H1 (cell line): ENCODE measurements around the gene TBC1D22A. TPM values are rescaled to one million over a fixed set of nuclear protein-coding genes. Genes with fewer than 3 reads are reported as not detected.

Source experiments
- CTCF ChIA-PET: fragments of 300-600 bp; sonication (Branson Sonifier 250); formaldehyde crosslinking; loops from one replicate; lab custom pipeline; 2021; ENCODE audit not compliant: partially characterized antibody; lab: Charles Lee
- POLR2A ChIA-PET: fragments of 300-600 bp; sonication (Branson Sonifier 250); formaldehyde crosslinking; loops from one replicate; lab custom pipeline; 2021; ENCODE audit warnings: inconsistent platforms; ENCODE audit not compliant: partially characterized antibody; lab: Charles Lee
- DNase-seq, 2 experiments: peaks; one replicate each; pipeline versions ENCODE4 v3.0.0 to v3.0.0-alpha.2; 2010 to 2022; ENCODE audit warnings: low spot score in 2 of 2, low read depth in 1 of 2, mixed read lengths in 1 of 2
- FAIRE-seq: peaks from 2 replicates; lab custom pipeline; 2011; peaks lifted over from hg19 to GRCh38; lab: Jason Lieb, UNC
- H2AFZ ChIP-seq: 2 replicates; pipeline ENCODE4 v1.8.1; 2012; ENCODE audit warnings: low read length, inconsistent platforms
- H2AK5ac ChIP-seq: 2 replicates; pipeline ENCODE4 v1.6.1; 2013; ENCODE audit warnings: low read depth, low read length
- H2BK120ac ChIP-seq: replicated peaks from 2 replicates; pipeline ENCODE3; 2013; ENCODE audit warnings: low read depth, low read length, inconsistent platforms
- H2BK12ac ChIP-seq: 2 replicates; pipeline ENCODE4 v1.6.1; 2013; ENCODE audit warnings: low read depth, low read length
- H2BK15ac ChIP-seq: 2 replicates; pipeline ENCODE4 v1.6.1; 2013; ENCODE audit warnings: low read length
- H2BK20ac ChIP-seq: 2 replicates; pipeline ENCODE4 v1.6.1; 2013; ENCODE audit warnings: low read length
- H2BK5ac ChIP-seq: 2 replicates; pipeline ENCODE4 v1.6.1; 2013; ENCODE audit warnings: low read depth, low read length
- H3K14ac ChIP-seq: 2 replicates; pipeline ENCODE4 v1.6.1; 2013; ENCODE audit warnings: inconsistent platforms; ENCODE audit not compliant: insufficient read length
- H3K18ac ChIP-seq: 2 replicates; pipeline ENCODE4 v1.6.1; 2013; ENCODE audit warnings: low read length; ENCODE audit errors: extremely low read depth
- H3K23ac ChIP-seq: 2 replicates; pipeline ENCODE4 v1.6.1; 2013; ENCODE audit warnings: inconsistent platforms; ENCODE audit not compliant: insufficient read length
- H3K23me2 ChIP-seq: 2 replicates; pipeline ENCODE4 v1.6.1; 2013; ENCODE audit warnings: low read depth, low read length
- H3K27ac ChIP-seq: 2 replicates; pipeline ENCODE4 v1.6.1; 2011; ENCODE audit warnings: low read depth, low read length, inconsistent platforms
- H3K27me3 ChIP-seq, 4 experiments: replicated peaks in 1 of 4; 1 replicate in 1 of 4; 2 replicates in 3 of 4; pipeline versions ENCODE4 v1.6.1 to v1.8.1; 2011 to 2013; ENCODE audit warnings: low read length in 3 of 4, mild to moderate bottlenecking in 3 of 4, inconsistent platforms in 2 of 4, mixed read lengths in 2 of 4, moderate library complexity in 1 of 4; ENCODE audit not compliant: control insufficient read depth in 3 of 4, insufficient read depth in 3 of 4; ENCODE audit errors: extremely low read depth in 1 of 4
- H3K36me3 ChIP-seq, 4 experiments: 2 replicates each; pipeline versions ENCODE4 v1.6.1 to v1.8.1; 2011 to 2013; ENCODE audit warnings: mild to moderate bottlenecking in 4 of 4, low read length in 3 of 4, moderate library complexity in 2 of 4, control low read depth in 1 of 4, inconsistent platforms in 1 of 4; ENCODE audit not compliant: insufficient read depth in 4 of 4, control insufficient read depth in 2 of 4
- H3K4ac ChIP-seq: replicated peaks from 2 replicates; pipeline ENCODE3; 2013; ENCODE audit warnings: low read length, low read depth, mixed read lengths, inconsistent platforms; ENCODE audit not compliant: insufficient read length
- H3K4me1 ChIP-seq, 4 experiments: replicated peaks in 1 of 4; 1 replicate in 1 of 4; 2 replicates in 3 of 4; pipeline versions ENCODE4 v1.6.1 to v1.8.1; 2011 to 2013; ENCODE audit warnings: low read length in 3 of 4, inconsistent platforms in 2 of 4, mixed read lengths in 1 of 4; ENCODE audit not compliant: insufficient read depth in 4 of 4, control insufficient read depth in 3 of 4
- H3K4me2 ChIP-seq, 2 experiments: 2 replicates each; pipeline versions ENCODE4 v1.6.1 to v1.8.1; 2011 to 2013; ENCODE audit warnings: low read depth in 2 of 2, low read length in 2 of 2, control low read depth in 1 of 2, inconsistent platforms in 1 of 2, mild to moderate bottlenecking in 1 of 2; ENCODE audit not compliant: insufficient read depth in 1 of 2
- H3K4me3 ChIP-seq, 4 experiments: fragments of 200-600, 300-600 bp in 1 of 4; sonication (generic), shearing (Covaris generic), sonication (Bioruptor Twin) in 1 of 4; 2 replicates each; pipeline versions ENCODE4 v1.5.1 to v1.8.1; 2011 to 2016; ENCODE audit warnings: low read length in 4 of 4, low read depth in 3 of 4, control low read depth in 2 of 4, inconsistent platforms in 2 of 4, mild to moderate bottlenecking in 2 of 4, mixed read lengths in 1 of 4, moderate library complexity in 1 of 4; ENCODE audit not compliant: insufficient read depth in 2 of 4; ENCODE audit errors: extremely low read depth in 1 of 4
- H3K56ac ChIP-seq: replicated peaks from 2 replicates; pipeline ENCODE3; 2013; ENCODE audit warnings: low read depth, mild to moderate bottlenecking, mixed read lengths, low read length, inconsistent platforms; ENCODE audit not compliant: insufficient read length
- H3K79me1 ChIP-seq: 2 replicates; pipeline ENCODE4 v1.6.1; 2013; ENCODE audit warnings: low read depth, low read length, control low read depth
- H3K79me2 ChIP-seq, 2 experiments: 2 replicates each; pipeline versions ENCODE4 v1.6.1 to v1.8.1; 2012 to 2013; ENCODE audit warnings: low read length in 2 of 2, mild to moderate bottlenecking in 2 of 2, inconsistent platforms in 1 of 2; ENCODE audit not compliant: insufficient read depth in 2 of 2, control insufficient read depth in 1 of 2
- H3K9ac ChIP-seq, 4 experiments: replicated peaks in 1 of 4; 1 replicate in 1 of 4; 2 replicates in 3 of 4; pipeline versions ENCODE4 v1.6.1 to v1.8.1; 2011 to 2013; ENCODE audit warnings: low read depth in 3 of 4, low read length in 3 of 4, control low read depth in 2 of 4, mild to moderate bottlenecking in 2 of 4, moderate library complexity in 2 of 4, inconsistent platforms in 1 of 4; ENCODE audit errors: extremely low read depth in 1 of 4
- H3K9me3 ChIP-seq, 2 experiments: 2 replicates each; pipeline versions ENCODE4 v1.6.1 to v1.8.1; 2012 to 2013; ENCODE audit warnings: mild to moderate bottlenecking in 2 of 2, moderate library complexity in 2 of 2, control low read depth in 1 of 2, inconsistent platforms in 1 of 2, low read depth in 1 of 2, low read length in 1 of 2, mixed read lengths in 1 of 2; ENCODE audit not compliant: insufficient read depth in 2 of 2
- H4K20me1 ChIP-seq, 2 experiments: replicated peaks in 1 of 2; 2 replicates each; pipeline versions ENCODE3 to v1.8.1; 2011 to 2013; ENCODE audit warnings: inconsistent platforms in 2 of 2, low read length in 2 of 2, mild to moderate bottlenecking in 1 of 2; ENCODE audit not compliant: insufficient read depth in 2 of 2, control insufficient read depth in 1 of 2
- H4K5ac ChIP-seq: 2 replicates; pipeline ENCODE4 v1.6.1; 2013; ENCODE audit warnings: low read length, low read depth, mixed read lengths, inconsistent platforms; ENCODE audit not compliant: insufficient read length
- H4K8ac ChIP-seq: 2 replicates; pipeline ENCODE4 v1.8.0; 2013; ENCODE audit warnings: mild to moderate bottlenecking, moderate library complexity, low read length, inconsistent platforms; ENCODE audit not compliant: insufficient read depth; ENCODE audit errors: extremely low read depth
- H4K91ac ChIP-seq: replicated peaks from 2 replicates; pipeline ENCODE3; 2013; ENCODE audit warnings: low read length, mixed read lengths, inconsistent platforms; ENCODE audit not compliant: insufficient read length
- JUND ChIP-seq: IDR thresholded peaks from 2 replicates; pipeline ENCODE4 v1.6.1; 2011; ENCODE audit warnings: mild to moderate bottlenecking, improper control_type of control experiment, low read length
- RAD21 ChIP-seq, 2 experiments: IDR thresholded peaks in 1 of 2; conservative IDR thresholded peaks in 1 of 2; 2 replicates each; pipeline ENCODE4 v1.6.1; 2011; ENCODE audit warnings: low read depth in 2 of 2, low read length in 2 of 2, improper control_type of control experiment in 1 of 2, inconsistent platforms in 1 of 2, mild to moderate bottlenecking in 1 of 2, moderate library complexity in 1 of 2
- ZNF274 ChIP-seq: IDR thresholded peaks from 2 replicates; pipeline ENCODE4 v1.7.0; 2012; ENCODE audit warnings: low read length, borderline replicate concordance; ENCODE audit errors: extremely low read depth
- WGBS, 2 experiments: shearing (Covaris generic) in 1 of 2; methylation state at CpG; one replicate each; pipeline versions ENCODE4 v1.1.6 to v1.1.7; 2013 to 2015; ENCODE audit warnings: low lambda C conversion rate in 2 of 2, mixed read lengths in 2 of 2, inconsistent platforms in 1 of 2, low coverage in 1 of 2, missing lambda C conversion rate in 1 of 2; ENCODE audit not compliant: insufficient replicate concordance in 2 of 2, insufficient coverage in 1 of 2, insufficient read length in 1 of 2; ENCODE audit errors: extremely low coverage in 1 of 2, missing lambda C conversion rate in 1 of 2; 5-methylcytosine and 5-hydroxymethylcytosine counted together
- polyA plus RNA-seq, 7 experiments: library from polyadenylated mRNA; depleted of rRNA in 3 of 7; stranded (reverse) in 5 of 7; unstranded in 2 of 7; fragments of >200 nt in 5 of 7; fragments of 200-250 nt in 2 of 7; gene quantifications; 1 replicate in 5 of 7; 2 replicates in 1 of 7; 4 replicates in 1 of 7; pipeline versions ENCODE4 v1.2.1 to v1.2.3, GENCODE V29; 2011 to 2013; ENCODE audit warnings: missing spikeins in 2 of 7, mixed read lengths in 2 of 7
- total RNA-seq: library from RNA; stranded (reverse); fragmentation: NEBNext Ultra II Directional; extraction: Animal tissue kit (Norgen Biotek cat#: 25700); gene quantifications from 2 replicates; pipeline ENCODE4 v1.2.1, GENCODE V29; 2021
- TF ChIP-seq, protein P1 (sequence below): IDR thresholded peaks from 2 replicates; pipeline ENCODE4 v1.6.1; 2012; ENCODE audit warnings: inconsistent platforms

The TBC1D22A gene
- total and polyA plus RNA-seq, 2 of the 8 experiments (the other 6 are each of a cell fraction or from before 2014, with no cell fraction given): 11.9 to 18.4 TPM

DNA sequence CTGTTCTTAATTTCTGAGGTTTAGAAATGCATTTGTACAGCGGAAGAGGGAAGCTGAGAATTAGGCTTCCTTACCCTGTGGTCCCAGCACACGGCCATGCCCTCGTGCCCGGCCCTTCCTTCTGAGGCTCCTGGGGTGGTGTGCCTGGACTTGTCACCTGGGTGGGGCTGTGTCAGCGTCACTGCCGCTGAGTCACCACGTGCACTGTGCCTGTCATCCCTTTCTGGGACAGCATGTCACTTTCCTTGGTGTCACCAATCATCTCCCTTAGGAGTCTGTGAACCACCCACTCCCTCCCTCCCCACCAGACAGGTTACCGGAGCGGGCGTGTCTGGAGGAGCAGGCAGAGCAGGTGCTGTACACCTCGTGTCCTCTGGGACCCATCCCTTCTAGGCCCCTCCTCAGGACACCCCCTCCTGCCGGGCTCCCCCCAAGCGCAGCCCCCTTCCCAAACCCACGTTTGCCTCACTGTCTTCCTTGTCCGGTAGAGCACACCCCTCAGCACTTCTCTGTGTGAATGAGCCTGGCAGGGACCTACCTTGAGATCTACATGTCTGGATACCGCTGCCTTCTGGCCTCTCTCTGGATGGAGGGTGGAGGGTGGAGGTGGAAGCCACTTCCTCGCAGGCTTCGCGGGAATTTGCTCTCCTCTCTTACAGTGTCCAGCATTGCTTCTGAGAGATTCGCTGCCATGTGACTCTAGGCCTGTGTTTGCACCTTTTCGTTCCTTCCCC is 367.6 kb downstream of the TBC1D22A start:
- H3K23ac ChIP-seq: no peak overlapping the region
- 0 out of 2 replicates have a peak overlapping the region, but pooled peaks have one; percentile 61 for H2BK15ac ChIP-seq
- no peaks in the 10 kb centered on the region for H4K20me1 ChIP-seq
- no peak overlapping the region for H2BK20ac ChIP-seq
- peak overlapping the region; percentile 53 for H3K4ac ChIP-seq
- CTCF ChIA-PET: interaction anchor here (1.3 to 1.4 kb wide), 2 partner anchors 10 to 303 kb away, joined by 3 read pairs; no protein-coding TSS in a partner anchor
- H3K4me3 ChIP-seq: no peak overlapping the region
- no peak overlapping the region for H3K18ac ChIP-seq
- no peak overlapping the region for H4K91ac ChIP-seq
- H3K4me2 ChIP-seq: no peak overlapping the region
- no peak overlapping the region for H2BK120ac ChIP-seq
- H4K8ac ChIP-seq: no peak overlapping the region; the same call in 1 of the 2 replicates
- no peak for DNase-seq
- no peaks in the 10 kb centered on the region for H3K23me2 ChIP-seq
- no peaks in the 10 kb centered on the region for H3K36me3 ChIP-seq
- H3K56ac ChIP-seq: no peak overlapping the region
- no peak overlapping the region for H2BK12ac ChIP-seq
- no peaks in the 10 kb centered on the region; a peak in 2 of 7 replicates for H3K4me1 ChIP-seq
- H2AK5ac ChIP-seq: no peak overlapping the region
- no peaks in the 10 kb centered on the region; the same call in 1 of the 2 replicates for H3K79me1 ChIP-seq
- H3K9me3 ChIP-seq: no peaks in the 10 kb centered on the region
- TF ChIP-seq ZNF274 (no peak), RAD21 (IDR thresholded peaks at IDR 0.05 in 1 of 2, conservative IDR thresholded peaks at IDR 0.05 in 1 of 2; ENCODE audit: low read depth in 2 of 2, low read length in 2 of 2) (no peak), JUND (no peak)
- TF ChIP-seq, protein P1, sequence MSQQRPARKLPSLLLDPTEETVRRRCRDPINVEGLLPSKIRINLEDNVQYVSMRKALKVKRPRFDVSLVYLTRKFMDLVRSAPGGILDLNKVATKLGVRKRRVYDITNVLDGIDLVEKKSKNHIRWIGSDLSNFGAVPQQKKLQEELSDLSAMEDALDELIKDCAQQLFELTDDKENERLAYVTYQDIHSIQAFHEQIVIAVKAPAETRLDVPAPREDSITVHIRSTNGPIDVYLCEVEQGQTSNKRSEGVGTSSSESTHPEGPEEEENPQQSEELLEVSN: no peak
- TF ChIP-seq, all 59 proteins: peak for 0
- H2BK5ac ChIP-seq: 0 out of 2 replicates have a peak overlapping the region, but pooled peaks have one; percentile 30
- H4K5ac ChIP-seq: no peak overlapping the region
- H3K27ac ChIP-seq: no peak overlapping the region
- no peaks in the 10 kb centered on the region for H3K79me2 ChIP-seq
- no peak for FAIRE-seq
- 90% methylated on average over 17 of the region's 21 CpGs; no CpG with 5 or more reads in 1 of the 2 experiments for WGBS, 2 experiments
- H3K27me3 ChIP-seq: no peaks in the 10 kb centered on the region
- H3K9ac ChIP-seq: no peak overlapping the region
- no peak overlapping the region for H3K14ac ChIP-seq
- no peak overlapping the region for H2AFZ ChIP-seq
- POLR2A ChIA-PET: no interaction called here
